ENCODE measurements around the gene MGLL.

- no peak for TF ChIP-seq CTCF (IDR thresholded peaks at IDR 0.05 in 8 of 11, conservative IDR thresholded peaks at IDR 0.05 in 3 of 11)
- TF ChIP-seq POLR2AphosphoS5 (IDR thresholded peaks at IDR 0.05) = no peak
- TF ChIP-seq POLR2A (IDR thresholded peaks at IDR 0.05) = no peak
Measured at GRCh38 chr3:127665165-127665564, 157.2 kb downstream of the MGLL start.
